Left ventricle myocardium inferior (tissue), 1 donor: ENCODE measurements around the gene XYLT1. TPM values are rescaled to one million over a fixed set of nuclear protein-coding genes. Genes with fewer than 3 reads are reported as not detected.
"Not testable (repeated sequence)": the region's sequence is repeated elsewhere in the genome, so short reads cannot be mapped to it uniquely, and the experiment has no call there.

Source experiments
- DNase-seq: peaks from one replicate; pipeline ENCODE4 v3.0.0-alpha.2; 2020
- H3K27ac ChIP-seq: fragments of 200-600 bp; replicated peaks from 2 replicates; pipeline ENCODE4 v1.8.0; 2021
- H3K27me3 ChIP-seq: fragments of 200-600 bp; 2 replicates; pipeline ENCODE4 v1.8.0; 2021; ENCODE audit warnings: low read depth
- H3K36me3 ChIP-seq: fragments of 200-600 bp; 2 replicates; pipeline ENCODE4 v1.8.0; 2021
- H3K4me1 ChIP-seq: fragments of 200-600 bp; 2 replicates; pipeline ENCODE4 v1.8.0; 2021
- H3K4me3 ChIP-seq: fragments of 200-600 bp; 2 replicates; pipeline ENCODE4 v1.8.0; 2021; ENCODE audit warnings: mild to moderate bottlenecking, moderate library complexity
- H3K9me3 ChIP-seq: fragments of 200-600 bp; replicated peaks from 2 replicates; pipeline ENCODE4 v1.8.0; 2021
- CTCF ChIP-seq: fragments of 200-600 bp; IDR thresholded peaks from 2 replicates; pipeline ENCODE4 v1.8.0; 2021; ENCODE audit warnings: antibody characterized with exemption, mild to moderate bottlenecking, borderline replicate concordance
- intact Hi-C: fragments of 100-400 bp; cut with micrococcal nuclease; formaldehyde crosslinking; loops from one replicate; pipeline ENCODE4 v1.11.0; 2022
- total RNA-seq: library from RNA; stranded (reverse); fragmentation: NEBNext Ultra II Directional; extraction: Animal tissue kit (Norgen Biotek cat#: 25700); gene quantifications from one replicate; pipeline ENCODE4 v1.2.1, GENCODE V29; 2021
- donor health status: DM: no; HTN: yes; CAD: no; lungs with severe emphysema.

The XYLT1 gene
- total RNA-seq, 1 donor from 2014 or later: 1.4 TPM

- no peak overlapping the region for H3K27ac ChIP-seq
- H3K9me3 ChIP-seq: peaks cover 16% of the 10 kb centered on the region
- no peak for TF ChIP-seq CTCF
- H3K4me3 ChIP-seq: no peak overlapping the region
- no peak for DNase-seq
- H3K36me3 ChIP-seq: no peaks in the 10 kb centered on the region
- no peaks in the 10 kb centered on the region for H3K4me1 ChIP-seq
- peaks cover 41% of the 10 kb centered on the region for H3K27me3 ChIP-seq
- intact Hi-C loops: no loop called here
Observed at GRCh38 chr16:17496891-17497290, 26.1 kb upstream of the XYLT1 start.

- intact Hi-C loops: no loop called here
- no peak for TF ChIP-seq CTCF
Observed at GRCh38 chr16:17493012-17493411, 22.3 kb upstream of the XYLT1 start.

DNA sequence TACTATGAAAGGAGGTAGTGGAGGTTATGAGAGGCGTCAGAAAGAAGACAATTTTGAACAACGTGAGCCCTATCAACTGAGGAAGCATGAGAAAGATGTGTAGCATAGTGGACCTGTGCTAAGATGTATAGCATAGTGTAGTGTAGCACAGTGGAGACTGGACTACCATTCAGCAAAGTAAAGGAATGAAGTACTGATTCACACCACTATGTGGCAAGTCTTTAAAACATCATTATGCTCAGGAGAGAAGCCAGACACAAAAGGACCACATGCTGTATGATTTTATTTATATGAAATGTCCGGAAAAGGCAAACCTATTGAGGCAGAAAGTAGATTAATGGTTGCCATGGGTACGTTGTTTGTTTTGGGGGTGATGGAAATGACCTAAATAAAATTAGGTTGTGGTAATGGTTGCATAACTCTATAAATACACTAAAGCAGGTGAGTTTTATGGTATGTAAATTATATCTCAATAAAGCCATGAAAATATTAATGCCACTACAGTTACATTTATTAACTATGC lies 20.4 kb upstream of the XYLT1 start:
- intact Hi-C loops: no loop called here
- TF ChIP-seq CTCF: no peak
- no peak overlapping the region for H3K4me3 ChIP-seq
- H3K36me3 ChIP-seq: no peaks in the 10 kb centered on the region
- H3K9me3 ChIP-seq: peaks cover 20% of the 10 kb centered on the region
- no peak for DNase-seq
- no peaks in the 10 kb centered on the region for H3K4me1 ChIP-seq
- peaks cover 28% of the 10 kb centered on the region for H3K27me3 ChIP-seq
- H3K27ac ChIP-seq: no peak overlapping the region

More at GRCh38 chr16:17493012-17493411, 22.3 kb upstream of the XYLT1 start:
- Histone ChIP-seq H3K4me3 (no peak overlapping the region), H3K27ac (no peak overlapping the region), H3K9me3 (peaks cover 20% of the 10 kb centered on the region), H3K4me1 (no peaks in the 10 kb centered on the region), H3K27me3 (peaks cover 37% of the 10 kb centered on the region), H3K36me3 (no peaks in the 10 kb centered on the region)
- no peak for DNase-seq

DNA sequence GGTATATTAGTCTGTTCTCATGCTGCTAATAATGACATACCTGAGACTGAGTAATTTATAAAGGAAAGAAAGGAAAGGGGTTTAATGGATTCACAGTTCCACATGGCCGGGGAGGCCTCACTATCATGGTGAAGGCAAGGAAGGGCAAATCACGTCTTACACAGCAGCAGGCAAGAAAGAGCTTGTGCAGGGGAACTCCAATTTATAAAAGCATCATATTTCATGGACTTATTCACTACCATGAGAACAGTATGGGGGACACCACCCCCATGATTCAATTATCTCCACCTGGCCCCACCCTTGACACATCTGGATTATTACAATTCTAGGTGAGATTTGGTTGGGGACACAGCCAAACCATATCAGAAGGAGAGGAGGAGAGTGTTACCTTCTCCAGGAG lies 17.7 kb upstream of the XYLT1 start:
- peaks cover 19% of the 10 kb centered on the region for H3K9me3 ChIP-seq
- no peak for TF ChIP-seq CTCF
- no peak for DNase-seq
- intact Hi-C loops: no loop called here
- no peak overlapping the region for H3K27ac ChIP-seq
- no peaks in the 10 kb centered on the region for H3K4me1 ChIP-seq
- no peak overlapping the region for H3K4me3 ChIP-seq
- H3K36me3 ChIP-seq: no peaks in the 10 kb centered on the region
- H3K27me3 ChIP-seq: peaks cover 36% of the 10 kb centered on the region

- intact Hi-C loops: no loop called here
- Histone ChIP-seq H3K9me3 (peaks cover 10% of the 10 kb centered on the region), H3K27ac (no peak overlapping the region), H3K27me3 (peaks cover 69% of the 10 kb centered on the region), H3K36me3 (no peaks in the 10 kb centered on the region), H3K4me1 (no peaks in the 10 kb centered on the region), H3K4me3 (no peak overlapping the region)
- TF ChIP-seq CTCF: no peak
- DNase-seq: no peak
Observed at GRCh38 chr16:17483351-17483750, 12.6 kb upstream of the XYLT1 start.

DNA sequence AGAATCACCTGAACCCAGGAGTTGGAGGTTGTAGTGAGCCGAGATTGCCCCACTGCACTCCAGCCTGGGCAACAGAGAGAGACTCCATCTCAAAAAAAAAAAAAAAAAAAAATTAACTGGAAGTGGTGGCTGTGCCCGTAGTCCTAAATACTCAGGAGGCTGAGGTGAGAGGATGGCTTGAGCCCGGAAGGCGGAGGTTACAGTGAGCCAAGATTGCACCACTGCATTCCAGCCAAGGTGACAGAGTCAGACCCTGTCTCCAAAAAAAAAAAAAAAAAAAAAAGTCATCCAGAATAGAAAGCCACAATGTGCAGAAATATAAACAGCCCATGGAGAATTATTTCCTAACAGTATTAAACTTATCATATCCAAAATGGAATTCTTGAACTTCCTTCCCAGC lies 11.6 kb upstream of the XYLT1 start:
- intact Hi-C loops, DNase-seq: not testable (repeated sequence)

More for the DNA sequence above, 11.6 kb upstream of the XYLT1 start:
- peaks cover 72% of the 10 kb centered on the region for H3K27me3 ChIP-seq
- H3K9me3 ChIP-seq, H3K4me3 ChIP-seq, H3K27ac ChIP-seq, H3K36me3 ChIP-seq, H3K4me1 ChIP-seq: not testable (repeated sequence)
